Karpas-422 (cell line): ENCODE results near the gene SEMA5A. TPM values are rescaled to one million over a fixed set of nuclear protein-coding genes. Genes with fewer than 3 reads are reported as not detected.

Source experiments
- DNase-seq: peaks from one replicate; pipeline ENCODE4 v3.0.0-alpha.2; 2015
- H2AFZ ChIP-seq: fragments of 200-600 bp; sonication (generic); 2 replicates; pipeline ENCODE4 v1.6.1; 2014; ENCODE audit warnings: antibody characterized with exemption, low read length, mixed read lengths
- H3K27ac ChIP-seq: fragments of 200-600 bp; sonication (generic); 2 replicates; pipeline ENCODE4 v1.5.1; 2014; ENCODE audit warnings: mild to moderate bottlenecking, low read length, moderate library complexity
- H3K27me3 ChIP-seq: fragments of 200-600 bp; sonication (generic); 2 replicates; pipeline ENCODE4 v1.6.1; 2014; ENCODE audit warnings: low read length, mixed read lengths
- H3K36me3 ChIP-seq: fragments of 200-600 bp; sonication (generic); 2 replicates; pipeline ENCODE4 v1.6.1; 2014; ENCODE audit warnings: low read length, mixed read lengths; ENCODE audit not compliant: insufficient read depth
- H3K4me1 ChIP-seq: fragments of 200-600 bp; sonication (generic); 2 replicates; pipeline ENCODE4 v1.6.1; 2014; ENCODE audit warnings: mild to moderate bottlenecking, low read length, mixed read lengths
- H3K4me2 ChIP-seq: fragments of 200-600 bp; sonication (generic); 2 replicates; pipeline ENCODE4 v1.6.1; 2014; ENCODE audit warnings: low read length, low read depth, mild to moderate bottlenecking; ENCODE audit not compliant: poor library complexity, severe bottlenecking
- H3K4me3 ChIP-seq: fragments of 200-600 bp; sonication (generic); 2 replicates; pipeline ENCODE4 v1.5.1; 2014; ENCODE audit warnings: mild to moderate bottlenecking, antibody characterized with exemption, low read length, mixed read lengths
- H3K79me2 ChIP-seq: fragments of 200-600 bp; sonication (generic); 2 replicates; pipeline ENCODE4 v1.6.1; 2014; ENCODE audit warnings: mild to moderate bottlenecking, low read length, mixed read lengths
- H3K9ac ChIP-seq: fragments of 200-600 bp; sonication (generic); 2 replicates; pipeline ENCODE4 v1.6.0; 2014; ENCODE audit warnings: low read length
- H3K9me2 ChIP-seq: fragments of 200-600 bp; sonication (generic), shearing (Covaris generic); replicated peaks from 2 replicates; pipeline ENCODE4 v1.6.0; 2014; ENCODE audit warnings: mild to moderate bottlenecking, low read length, moderate library complexity; ENCODE audit not compliant: insufficient read depth
- H3K9me3 ChIP-seq: fragments of 300-700, 200-600 bp; sonication (generic); 2 replicates; pipeline ENCODE4 v1.6.1; 2014; ENCODE audit warnings: low read length, mixed read lengths
- H4K20me1 ChIP-seq: fragments of 200-600 bp; sonication (generic); 2 replicates; pipeline ENCODE4 v1.6.1; 2014; ENCODE audit warnings: mild to moderate bottlenecking, antibody characterized with exemption, low read length, low read depth; ENCODE audit not compliant: insufficient read depth
- total RNA-seq: library from RNA; depleted of rRNA; stranded (reverse); fragments of >200 nt; shearing (Covaris generic); gene quantifications from 2 replicates; pipeline ENCODE4 v1.2.3, GENCODE V29; 2014; ENCODE audit warnings: low replicate concordance

SEMA5A gene
- total RNA-seq, 1 experiment from 2014 or later = not detected

DNA sequence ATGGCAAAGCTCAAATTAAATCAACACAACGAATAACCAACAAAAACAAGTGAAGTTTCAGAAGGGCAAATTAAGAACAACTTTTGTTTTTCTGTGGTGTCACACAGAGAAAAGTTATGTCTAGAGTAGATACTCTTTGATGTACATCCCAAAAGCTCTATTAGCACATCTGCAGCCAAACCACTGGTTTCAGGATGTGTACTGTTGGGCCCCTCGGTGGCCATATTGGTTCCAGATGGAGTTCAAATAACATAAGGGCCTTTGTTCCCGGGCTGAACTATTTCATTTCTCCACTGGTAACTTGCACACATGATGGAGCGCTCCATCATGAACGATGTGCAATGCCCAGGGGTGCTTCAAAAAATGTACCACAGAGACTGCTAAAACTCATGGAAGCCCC, 126.1 kb downstream of the SEMA5A start:
- peaks cover 4% of the 10 kb centered on the region; the same call in 1 of the 2 replicates for H3K9me3 ChIP-seq
- no peaks in the 10 kb centered on the region for H4K20me1 ChIP-seq

GRCh38 chr5:9415566-9415965, 130.3 kb downstream of the SEMA5A start:
- no peaks in the 10 kb centered on the region for H3K36me3 ChIP-seq
- H3K4me1 ChIP-seq = no peaks in the 10 kb centered on the region
- H3K27me3 ChIP-seq = no peaks in the 10 kb centered on the region
- H3K4me3 ChIP-seq = no peak overlapping the region
- no peak overlapping the region for H3K9ac ChIP-seq
- no peak overlapping the region for H2AFZ ChIP-seq
- H3K9me2 ChIP-seq = no peaks in the 10 kb centered on the region
- DNase-seq = no peak
- no peaks in the 10 kb centered on the region for H4K20me1 ChIP-seq
- H3K9me3 ChIP-seq = peaks cover 4% of the 10 kb centered on the region; the same call in 1 of the 2 replicates
- no peak overlapping the region for H3K4me2 ChIP-seq
- H3K27ac ChIP-seq = no peak overlapping the region
- H3K79me2 ChIP-seq = no peaks in the 10 kb centered on the region

More for the DNA sequence above, 126.1 kb downstream of the SEMA5A start:
- no peak for DNase-seq
- Histone ChIP-seq H3K27me3 (no peaks in the 10 kb centered on the region), H3K27ac (no peak overlapping the region), H3K9me2 (no peaks in the 10 kb centered on the region), H3K4me3 (no peak overlapping the region), H3K79me2 (no peaks in the 10 kb centered on the region), H3K9ac (no peak overlapping the region), H3K36me3 (no peaks in the 10 kb centered on the region), H2AFZ (no peak overlapping the region), H3K4me2 (no peak overlapping the region), H3K4me1 (no peaks in the 10 kb centered on the region)

- no peak for DNase-seq
- Histone ChIP-seq H4K20me1 (no peaks in the 10 kb centered on the region), H3K27ac (no peak overlapping the region), H3K4me2 (no peak overlapping the region), H3K4me3 (no peak overlapping the region), H3K9ac (no peak overlapping the region), H3K36me3 (no peaks in the 10 kb centered on the region), H3K79me2 (no peaks in the 10 kb centered on the region), H3K4me1 (no peaks in the 10 kb centered on the region), H3K9me3 (peaks cover 4% of the 10 kb centered on the region; the same call in 1 of the 2 replicates), H3K27me3 (no peaks in the 10 kb centered on the region), H3K9me2 (no peaks in the 10 kb centered on the region), H2AFZ (no peak overlapping the region)
These were observed 130.8 kb downstream of the SEMA5A start for GRCh38 chr5:9415091-9415490.

GRCh38 chr5:9411142-9411541, 134.7 kb downstream of the SEMA5A start:
- Histone ChIP-seq H3K4me1 (no peaks in the 10 kb centered on the region), H3K4me3 (no peak overlapping the region), H3K9me2 (no peaks in the 10 kb centered on the region), H3K4me2 (no peak overlapping the region), H3K79me2 (no peaks in the 10 kb centered on the region), H3K36me3 (no peaks in the 10 kb centered on the region), H2AFZ (no peak overlapping the region), H3K27me3 (no peaks in the 10 kb centered on the region), H3K9ac (no peak overlapping the region), H3K27ac (no peak overlapping the region), H3K9me3 (no peaks in the 10 kb centered on the region), H4K20me1 (no peaks in the 10 kb centered on the region)
- DNase-seq = no peak

DNA sequence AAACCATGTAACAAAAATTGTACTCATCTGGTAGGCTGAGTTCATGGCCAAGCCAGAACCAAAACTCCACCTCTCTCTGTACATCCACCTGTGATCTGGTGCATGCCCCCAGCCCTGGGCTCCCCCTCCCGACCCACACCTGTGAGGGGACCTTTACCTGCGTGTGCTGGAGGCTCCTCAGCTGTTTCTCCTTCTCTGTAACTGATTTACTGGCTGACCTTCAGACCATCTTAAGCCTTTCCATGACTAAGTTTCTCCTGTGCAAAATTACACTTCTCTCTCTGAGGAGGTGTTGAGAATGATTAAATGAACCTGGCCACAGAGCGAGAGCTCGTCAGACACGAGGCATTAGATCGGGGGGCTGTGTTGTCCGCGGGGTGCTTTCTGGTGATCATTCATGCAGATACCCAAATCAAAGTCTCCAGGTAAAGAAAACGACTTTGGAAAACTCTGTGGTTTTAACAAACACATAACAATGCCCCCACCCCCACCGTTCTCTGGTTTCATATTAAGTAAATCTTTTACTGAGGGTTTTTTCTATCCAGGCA, 136.4 kb downstream of the SEMA5A start:
- H3K9ac ChIP-seq = no peak overlapping the region
- no peaks in the 10 kb centered on the region for H3K9me2 ChIP-seq
- H3K9me3 ChIP-seq = no peaks in the 10 kb centered on the region
- no peaks in the 10 kb centered on the region for H3K79me2 ChIP-seq
- no peak overlapping the region for H3K27ac ChIP-seq
- no peaks in the 10 kb centered on the region for H4K20me1 ChIP-seq
- no peak for DNase-seq
- no peak overlapping the region for H2AFZ ChIP-seq
- H3K36me3 ChIP-seq = no peaks in the 10 kb centered on the region
- H3K27me3 ChIP-seq = no peaks in the 10 kb centered on the region
- no peaks in the 10 kb centered on the region for H3K4me1 ChIP-seq
- no peak overlapping the region for H3K4me2 ChIP-seq
- no peak overlapping the region for H3K4me3 ChIP-seq

DNA sequence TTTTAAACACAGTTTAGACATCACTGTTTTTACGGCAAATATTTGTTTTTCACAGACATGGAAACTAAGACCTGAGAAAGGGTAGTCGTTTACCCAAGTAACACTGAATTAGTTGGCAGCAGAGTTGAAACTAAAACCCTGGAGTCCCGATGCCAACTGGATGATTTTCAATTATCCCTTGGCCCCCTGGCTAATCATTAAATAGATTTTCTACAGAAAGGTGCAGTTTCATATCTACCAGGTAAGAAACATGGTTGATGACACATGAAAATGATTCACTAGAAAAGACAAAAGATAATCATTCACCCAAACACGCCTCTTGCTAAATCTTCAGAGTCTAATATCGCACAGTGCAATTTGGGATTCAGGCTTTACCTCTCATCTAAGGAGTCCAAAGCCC, 136.9 kb downstream of the SEMA5A start:
- H3K4me3 ChIP-seq = no peak overlapping the region
- no peak overlapping the region for H3K9ac ChIP-seq
- H3K27me3 ChIP-seq = no peaks in the 10 kb centered on the region
- H3K4me2 ChIP-seq = no peak overlapping the region
- H3K4me1 ChIP-seq = no peaks in the 10 kb centered on the region
- H4K20me1 ChIP-seq = no peaks in the 10 kb centered on the region
- H3K27ac ChIP-seq = no peak overlapping the region
- no peak overlapping the region for H2AFZ ChIP-seq
- no peaks in the 10 kb centered on the region for H3K36me3 ChIP-seq
- H3K9me2 ChIP-seq = no peaks in the 10 kb centered on the region
- no peaks in the 10 kb centered on the region for H3K9me3 ChIP-seq
- H3K79me2 ChIP-seq = no peaks in the 10 kb centered on the region
- no peak for DNase-seq

- Histone ChIP-seq H3K27ac (no peak overlapping the region), H3K9me2 (no peaks in the 10 kb centered on the region), H3K36me3 (no peaks in the 10 kb centered on the region), H4K20me1 (no peaks in the 10 kb centered on the region), H3K4me2 (no peak overlapping the region), H3K79me2 (no peaks in the 10 kb centered on the region), H3K4me3 (no peak overlapping the region), H2AFZ (no peak overlapping the region), H3K4me1 (no peaks in the 10 kb centered on the region), H3K9me3 (no peaks in the 10 kb centered on the region), H3K9ac (no peak overlapping the region), H3K27me3 (no peaks in the 10 kb centered on the region)
- no peak for DNase-seq
These were observed 140.6 kb downstream of the SEMA5A start for GRCh38 chr5:9405196-9405754.

DNA sequence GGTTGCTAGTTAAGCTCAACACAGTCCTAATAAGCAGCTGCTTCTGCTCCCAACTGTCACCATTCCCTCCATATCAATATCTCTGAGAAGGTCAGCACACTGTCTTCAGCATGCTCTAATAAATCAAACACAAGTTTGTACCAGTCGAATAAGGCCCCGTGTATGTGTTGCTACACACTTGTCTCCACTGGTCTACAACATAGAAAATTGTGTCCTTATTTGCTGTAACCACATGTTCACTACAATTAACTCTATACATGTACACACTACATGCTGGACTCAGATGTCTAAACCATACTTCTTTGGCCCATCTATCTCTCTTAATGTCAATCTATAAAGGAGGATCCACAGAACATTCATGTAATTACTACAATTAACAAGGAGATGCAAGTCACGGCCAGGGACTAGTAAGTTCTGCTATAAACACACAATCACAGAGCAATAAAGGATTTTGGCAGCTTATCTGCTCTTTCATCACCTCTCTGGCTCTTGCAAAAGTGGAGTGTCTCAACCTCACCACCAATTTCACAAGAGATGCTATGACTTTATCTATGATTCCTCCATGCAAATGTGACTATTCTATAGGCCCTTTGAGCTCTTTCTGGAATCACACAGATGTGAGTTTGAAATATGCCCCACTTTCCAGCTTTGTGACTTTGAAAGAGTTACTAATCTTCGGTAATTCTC, 143.9 kb downstream of the SEMA5A start:
- Histone ChIP-seq H3K9me2 (no peaks in the 10 kb centered on the region), H3K36me3 (no peaks in the 10 kb centered on the region), H3K9me3 (no peaks in the 10 kb centered on the region), H3K27me3 (no peaks in the 10 kb centered on the region), H4K20me1 (no peaks in the 10 kb centered on the region), H3K4me1 (no peaks in the 10 kb centered on the region), H2AFZ (no peak overlapping the region), H3K9ac (no peak overlapping the region), H3K79me2 (no peaks in the 10 kb centered on the region), H3K4me2 (no peak overlapping the region), H3K4me3 (no peak overlapping the region), H3K27ac (no peak overlapping the region)
- DNase-seq = no peak
